ENCODE data around the gene LRMDA. TPM values are rescaled to one million over a fixed set of nuclear protein-coding genes. Genes with fewer than 3 reads are reported as not detected.
A peak's percentile ranks its signal among the peaks of the same experiment; 100 is the strongest.
"Not testable (repeated sequence)": the region's sequence is repeated elsewhere in the genome, so short reads cannot be mapped to it uniquely, and the experiment has no call there.

Gene LRMDA
- total and polyA plus RNA-seq, 7 donors, result 2.8 to 22.2 (median 9.0) TPM

DNA sequence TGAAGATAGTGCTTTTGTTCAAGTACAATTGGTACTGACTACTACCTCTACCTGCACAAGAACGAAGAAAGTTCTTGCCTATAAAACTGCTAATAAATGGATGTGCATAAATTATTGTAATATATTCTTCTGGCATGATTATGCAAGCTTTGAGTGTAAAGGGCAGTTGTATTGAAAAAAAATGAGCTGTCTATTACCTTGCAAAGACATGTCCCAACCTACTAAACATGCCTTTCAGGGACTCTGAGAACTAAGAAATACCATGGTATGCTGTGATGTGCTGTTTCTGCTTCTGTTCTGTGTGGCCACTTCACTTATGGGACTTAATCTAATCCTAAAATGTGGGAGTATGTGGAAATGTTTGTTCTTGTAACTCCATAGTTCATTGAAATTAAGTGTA is 1083.4 kb downstream of the LRMDA start:
- Histone ChIP-seq H3K4me1 (no peaks in the 10 kb centered on the region), H3K36me3 (no peaks in the 10 kb centered on the region), H3K27ac (no peak overlapping the region), H3K4me3 (no peak overlapping the region), H3K9me3 (no peaks in the 10 kb centered on the region), H3K27me3 (no peaks in the 10 kb centered on the region)
- no peak for TF ChIP-seq POLR2AphosphoS5 (IDR thresholded peaks at IDR 0.05)
- TF ChIP-seq, protein P1, sequence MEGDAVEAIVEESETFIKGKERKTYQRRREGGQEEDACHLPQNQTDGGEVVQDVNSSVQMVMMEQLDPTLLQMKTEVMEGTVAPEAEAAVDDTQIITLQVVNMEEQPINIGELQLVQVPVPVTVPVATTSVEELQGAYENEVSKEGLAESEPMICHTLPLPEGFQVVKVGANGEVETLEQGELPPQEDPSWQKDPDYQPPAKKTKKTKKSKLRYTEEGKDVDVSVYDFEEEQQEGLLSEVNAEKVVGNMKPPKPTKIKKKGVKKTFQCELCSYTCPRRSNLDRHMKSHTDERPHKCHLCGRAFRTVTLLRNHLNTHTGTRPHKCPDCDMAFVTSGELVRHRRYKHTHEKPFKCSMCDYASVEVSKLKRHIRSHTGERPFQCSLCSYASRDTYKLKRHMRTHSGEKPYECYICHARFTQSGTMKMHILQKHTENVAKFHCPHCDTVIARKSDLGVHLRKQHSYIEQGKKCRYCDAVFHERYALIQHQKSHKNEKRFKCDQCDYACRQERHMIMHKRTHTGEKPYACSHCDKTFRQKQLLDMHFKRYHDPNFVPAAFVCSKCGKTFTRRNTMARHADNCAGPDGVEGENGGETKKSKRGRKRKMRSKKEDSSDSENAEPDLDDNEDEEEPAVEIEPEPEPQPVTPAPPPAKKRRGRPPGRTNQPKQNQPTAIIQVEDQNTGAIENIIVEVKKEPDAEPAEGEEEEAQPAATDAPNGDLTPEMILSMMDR (IDR thresholded peaks at IDR 0.05), result no peak
- no peak for TF ChIP-seq POLR2A (IDR thresholded peaks at IDR 0.05)
- no peak for TF ChIP-seq EP300 (IDR thresholded peaks at IDR 0.05)
- WGBS, 2 donors, result 78 to 83% methylated on average over 1 of the region's 1 CpG
- intact Hi-C loops (cut with DNase I), result loop anchor here (10.0 kb wide), 1 partner anchor 50 kb away; no protein-coding TSS in a partner anchor
- DNase-seq, result no peak

DNA sequence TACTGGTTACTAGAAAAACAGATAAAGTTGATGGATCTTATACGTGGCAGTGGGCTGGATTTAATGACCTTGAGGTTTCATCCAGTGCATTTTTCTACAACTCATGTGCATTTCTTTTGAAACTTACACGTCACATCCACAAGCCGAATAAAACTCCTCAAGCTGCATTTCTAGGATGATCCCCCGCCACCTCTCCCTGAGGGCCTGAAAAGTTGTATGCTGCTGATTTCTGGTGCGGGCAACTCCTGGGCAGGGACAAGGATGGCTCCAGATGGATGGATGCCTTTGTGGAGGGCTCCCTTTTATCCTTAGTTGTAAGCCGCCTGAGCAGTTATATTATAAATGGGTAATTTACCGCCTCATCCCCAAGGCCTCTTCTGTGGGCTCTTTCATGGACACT is 1091.1 kb downstream of the LRMDA start:
- intact Hi-C loops (cut with DNase I), result loop anchor here (2.0 to 10.0 kb wide), 5 partner anchors 126 to 550 kb away; no protein-coding TSS in a partner anchor
- Histone ChIP-seq H3K9me3 (no peaks in the 10 kb centered on the region), H3K36me3 (no peaks in the 10 kb centered on the region), H3K27me3 (no peaks in the 10 kb centered on the region), H3K27ac (peak overlapping the region; percentile 60 to 80 (median 78)), H3K4me1 (peaks cover 0 to 30% (median 25%) of the 10 kb centered on the region in 4 donors), H3K4me3 (no peak overlapping the region)
- no peak for DNase-seq
- TF ChIP-seq EP300 (IDR thresholded peaks at IDR 0.05), result no peak
- TF ChIP-seq, protein P1 (IDR thresholded peaks at IDR 0.05), result no peak
- TF ChIP-seq POLR2AphosphoS5 (IDR thresholded peaks at IDR 0.05), result no peak
- TF ChIP-seq POLR2A (IDR thresholded peaks at IDR 0.05), result no peak
- 87 to 93% methylated on average over 7 of the region's 7 CpGs for WGBS, 2 donors

DNA sequence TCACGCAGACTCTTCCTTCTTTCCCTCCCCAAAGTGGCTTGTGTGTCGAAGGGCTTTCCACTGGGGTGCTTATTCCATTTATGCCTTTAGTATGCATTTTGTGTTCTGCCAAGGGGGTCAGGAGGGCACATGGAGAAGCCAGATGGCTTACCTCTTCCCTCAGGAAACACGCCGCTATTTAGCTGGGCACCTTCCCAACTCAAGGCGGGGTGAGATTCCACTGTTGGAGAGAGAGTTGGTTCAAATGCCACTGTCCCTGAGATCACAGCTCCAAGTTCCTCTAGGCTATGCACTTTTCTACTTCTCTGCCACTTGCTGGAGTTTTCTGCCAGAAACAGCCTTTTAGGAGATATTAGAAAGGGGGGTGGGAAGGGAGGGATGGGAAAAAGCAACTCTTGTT is 1091.8 kb downstream of the LRMDA start:
- WGBS, 2 donors, result 77 to 90% methylated on average over 5 of the region's 5 CpGs
- intact Hi-C loops (cut with DNase I), result loop anchor here (2.0 to 10.0 kb wide), 5 partner anchors 126 to 549 kb away; no protein-coding TSS in a partner anchor
- DNase-seq, result peak; percentile 78
- Histone ChIP-seq H3K4me3 (no peak overlapping the region), H3K4me1 (peaks cover 0 to 30% (median 25%) of the 10 kb centered on the region in 4 donors), H3K27ac (peak overlapping the region; percentile 60 to 80 (median 78)), H3K27me3 (no peaks in the 10 kb centered on the region), H3K9me3 (no peaks in the 10 kb centered on the region), H3K36me3 (no peaks in the 10 kb centered on the region)
- TF ChIP-seq, protein P1 (IDR thresholded peaks at IDR 0.05), result no peak
- peak in 3 of 4 donors; percentile 14 to 36 (median 25) for TF ChIP-seq POLR2AphosphoS5 (IDR thresholded peaks at IDR 0.05)

DNA sequence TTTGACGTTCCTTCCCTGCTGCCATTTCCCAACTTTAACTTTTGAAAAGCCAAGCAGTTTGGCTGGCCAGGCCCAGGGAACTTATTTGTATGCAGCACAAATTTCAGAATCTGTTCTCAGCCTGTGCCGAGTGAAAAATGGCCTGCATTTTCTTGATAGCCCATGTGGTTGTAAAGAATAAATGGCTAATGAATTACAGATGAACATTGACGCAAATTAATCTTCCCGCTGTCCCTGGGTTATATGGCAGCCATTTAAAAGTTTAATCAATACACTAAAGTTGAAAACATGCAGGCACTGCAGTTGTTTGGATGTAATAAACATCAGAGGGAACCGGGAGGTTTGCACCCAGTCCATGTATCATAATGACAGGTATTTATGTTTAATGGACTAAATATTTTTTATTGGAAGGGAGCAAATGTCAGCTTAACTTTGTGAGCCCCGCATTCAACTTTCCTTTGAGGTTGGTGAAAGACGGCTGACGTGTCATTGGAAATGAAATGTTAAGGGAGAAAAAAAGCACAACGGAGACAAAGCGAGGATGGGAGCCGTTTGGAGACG is 1092.4 kb downstream of the LRMDA start:
- Histone ChIP-seq H3K27me3 (no peaks in the 10 kb centered on the region), H3K9me3 (no peaks in the 10 kb centered on the region), H3K4me3 (no peak overlapping the region), H3K4me1 (peaks cover 0 to 35% (median 25%) of the 10 kb centered on the region in 4 donors), H3K36me3 (no peaks in the 10 kb centered on the region), H3K27ac (peak overlapping the region; percentile 60 to 80 (median 78))
- intact Hi-C loops (cut with DNase I), result loop anchor here (1.0 to 10.0 kb wide), 8 partner anchors 119 to 548 kb away; no protein-coding TSS in a partner anchor
- TF ChIP-seq, protein P1 (IDR thresholded peaks at IDR 0.05), result no peak
- TF ChIP-seq POLR2AphosphoS5 (IDR thresholded peaks at IDR 0.05), result peak; percentile 96 to 99 (median 98)
- peak; percentile 48 to 89 (median 75) for TF ChIP-seq EP300 (IDR thresholded peaks at IDR 0.05)
- no peak for TF ChIP-seq POLR2A (IDR thresholded peaks at IDR 0.05)
- DNase-seq, result peak; percentile 85
- 71 to 82% methylated on average over 12 of the region's 12 CpGs for WGBS, 2 donors

DNA sequence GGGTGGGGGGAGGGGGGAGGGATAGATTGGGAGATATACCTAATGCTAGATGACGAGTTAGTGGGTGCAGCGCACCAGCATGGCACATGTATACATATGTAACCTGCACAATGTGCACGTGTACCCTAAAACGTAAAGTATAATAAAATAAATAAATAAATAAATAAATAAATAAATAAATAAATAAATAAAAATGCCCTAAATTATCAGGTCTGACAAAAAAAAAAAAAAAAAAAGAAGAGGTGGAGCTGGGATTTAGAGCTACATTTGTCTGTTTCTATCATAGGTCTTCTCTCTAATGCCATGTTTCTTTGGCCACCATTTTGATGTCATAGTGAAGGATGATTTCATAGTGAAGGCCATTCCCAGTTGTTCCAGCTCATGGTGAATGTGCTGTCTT is 1095.4 kb downstream of the LRMDA start:
- H3K4me1 ChIP-seq, result peaks cover 0 to 31% (median 22%) of the 10 kb centered on the region in 4 donors
- 91% methylated on average over 4 of the region's 4 CpGs for WGBS, 2 donors
- intact Hi-C loops (cut with DNase I), result loop anchor here (10.0 kb wide), 2 partner anchors 242 to 358 kb away; no protein-coding TSS in a partner anchor
- not testable (repeated sequence) for H3K27me3 ChIP-seq, H3K9me3 ChIP-seq, H3K4me3 ChIP-seq, H3K27ac ChIP-seq, H3K36me3 ChIP-seq, DNase-seq

Measured in sigmoid colon (tissue), 7 donors.